VCaP (cell line): ENCODE results near the gene TLE3.
A peak's percentile ranks its signal among the peaks of the same experiment; 100 is the strongest.

Experiments
- H3K27ac ChIP-seq: fragments of 450-650 bp; 2 replicates; pipeline ENCODE4 v1.5.1; 2017
- TF ChIP-seq, protein P1 (sequence below): fragments of 450-650 bp; conservative IDR thresholded peaks from 2 replicates; pipeline ENCODE4 v1.5.1; 2017; ENCODE audit warnings: mild to moderate bottlenecking, moderate library complexity

TLE3 gene

DNA sequence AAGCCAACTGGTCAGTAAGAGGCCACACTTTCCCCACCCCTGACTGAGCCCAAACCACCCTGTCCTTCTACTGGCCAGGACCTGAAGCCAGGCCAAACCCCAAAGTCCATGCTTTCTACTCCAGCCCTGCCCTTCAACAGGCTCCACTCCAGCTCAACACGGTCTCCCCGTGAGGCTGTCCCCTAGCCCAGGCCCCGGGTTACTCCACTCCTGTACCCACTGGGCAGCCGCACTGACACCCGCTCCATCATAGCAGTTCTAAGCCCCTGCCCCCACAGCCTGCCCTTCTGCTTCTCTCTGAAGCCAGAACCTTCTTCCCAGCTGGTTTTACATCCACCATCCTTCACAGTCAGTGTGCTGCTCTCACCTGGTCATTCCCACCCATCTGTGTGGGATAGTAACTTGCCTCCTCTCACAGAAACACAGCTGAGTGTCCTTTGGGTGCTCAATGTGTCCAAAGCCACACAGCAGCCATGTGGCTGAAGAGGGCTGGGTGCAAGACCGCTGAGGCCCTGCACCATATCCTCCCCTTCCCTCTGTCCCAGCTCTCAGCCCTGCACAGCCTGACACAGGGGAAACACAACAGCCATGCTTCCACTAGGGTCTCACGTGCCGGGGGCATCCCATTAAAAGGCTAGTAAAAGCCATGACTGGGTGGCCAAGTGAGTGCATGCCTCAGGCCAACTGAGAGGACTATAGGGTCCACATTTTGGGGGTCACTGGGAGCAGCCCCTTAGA, 38.1 kb downstream of the TLE3 start:
- TF ChIP-seq, protein P1, sequence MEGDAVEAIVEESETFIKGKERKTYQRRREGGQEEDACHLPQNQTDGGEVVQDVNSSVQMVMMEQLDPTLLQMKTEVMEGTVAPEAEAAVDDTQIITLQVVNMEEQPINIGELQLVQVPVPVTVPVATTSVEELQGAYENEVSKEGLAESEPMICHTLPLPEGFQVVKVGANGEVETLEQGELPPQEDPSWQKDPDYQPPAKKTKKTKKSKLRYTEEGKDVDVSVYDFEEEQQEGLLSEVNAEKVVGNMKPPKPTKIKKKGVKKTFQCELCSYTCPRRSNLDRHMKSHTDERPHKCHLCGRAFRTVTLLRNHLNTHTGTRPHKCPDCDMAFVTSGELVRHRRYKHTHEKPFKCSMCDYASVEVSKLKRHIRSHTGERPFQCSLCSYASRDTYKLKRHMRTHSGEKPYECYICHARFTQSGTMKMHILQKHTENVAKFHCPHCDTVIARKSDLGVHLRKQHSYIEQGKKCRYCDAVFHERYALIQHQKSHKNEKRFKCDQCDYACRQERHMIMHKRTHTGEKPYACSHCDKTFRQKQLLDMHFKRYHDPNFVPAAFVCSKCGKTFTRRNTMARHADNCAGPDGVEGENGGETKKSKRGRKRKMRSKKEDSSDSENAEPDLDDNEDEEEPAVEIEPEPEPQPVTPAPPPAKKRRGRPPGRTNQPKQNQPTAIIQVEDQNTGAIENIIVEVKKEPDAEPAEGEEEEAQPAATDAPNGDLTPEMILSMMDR = no peak

DNA sequence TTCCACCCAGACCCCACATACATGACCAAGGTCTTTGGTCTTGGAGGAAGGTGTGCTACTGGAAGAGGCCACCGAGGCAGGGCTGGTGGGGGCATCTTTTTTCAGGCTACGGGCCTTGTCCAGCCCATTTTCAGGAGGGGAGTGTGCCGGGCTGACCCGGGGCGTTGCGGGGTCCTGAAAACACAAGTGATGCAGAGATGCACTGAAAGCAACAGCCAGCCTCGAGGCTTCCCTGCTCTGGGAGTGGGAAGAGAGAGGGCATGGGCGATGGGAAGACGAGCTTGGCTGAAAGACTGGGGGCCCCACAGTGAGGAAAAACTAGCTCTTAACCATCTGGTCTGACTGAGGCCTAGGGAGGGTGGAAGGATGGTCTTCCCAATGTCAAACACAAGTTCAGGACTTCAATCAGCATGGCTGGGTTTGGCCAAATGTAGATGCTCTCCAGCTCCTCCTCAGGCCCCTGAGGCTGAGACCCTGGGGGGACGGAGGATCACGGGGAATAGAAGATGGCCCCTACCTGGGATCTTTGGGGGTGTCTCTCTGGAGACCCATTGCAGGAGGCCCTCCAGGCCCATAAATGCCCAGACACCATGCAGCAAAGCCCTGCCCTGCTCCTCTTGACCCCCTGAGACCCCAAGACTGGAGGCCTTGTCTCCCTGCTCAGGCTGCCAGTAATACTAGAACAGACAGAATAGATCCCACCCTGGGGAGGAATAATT, 38.9 kb downstream of the TLE3 start:
- H3K27ac ChIP-seq = no peak overlapping the region
- TF ChIP-seq, protein P1 = no peak

More for the DNA sequence above, 38.1 kb downstream of the TLE3 start:
- H3K27ac ChIP-seq = no peak overlapping the region

DNA sequence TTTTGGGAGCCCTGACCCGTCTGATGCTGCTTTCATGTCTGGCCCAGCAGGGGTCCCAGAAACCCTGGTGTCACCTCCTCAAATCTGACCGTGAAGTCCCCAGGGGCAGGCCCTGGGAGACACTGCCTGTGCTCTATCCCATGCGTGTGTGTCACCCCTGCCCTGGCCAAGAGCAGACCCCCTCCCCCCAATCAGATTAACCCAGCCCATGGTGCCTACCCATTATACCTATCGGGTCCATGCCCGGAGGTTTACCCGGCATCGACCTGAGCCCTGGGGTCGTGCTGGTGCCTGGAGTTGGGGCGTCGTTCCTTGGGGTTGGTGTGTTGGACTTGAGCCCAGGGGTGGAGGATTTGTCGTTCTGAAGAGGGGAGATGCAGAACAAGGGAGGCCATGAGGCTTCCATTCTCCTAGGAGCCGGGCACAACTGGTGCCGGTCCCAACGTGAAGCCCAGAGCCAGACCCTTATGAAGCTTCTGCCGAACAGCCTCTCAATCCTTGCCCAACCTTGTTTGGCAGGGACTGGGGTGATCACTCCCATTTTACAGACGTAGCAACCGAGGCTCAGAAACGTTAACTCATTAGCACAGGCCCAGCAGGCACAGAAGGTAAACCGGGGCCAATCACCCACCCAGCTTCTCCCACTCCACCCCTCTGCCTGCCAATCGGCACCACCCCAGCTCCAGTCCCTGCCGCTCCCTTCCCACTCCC, 39.6 kb downstream of the TLE3 start:
- TF ChIP-seq, protein P1 = no peak
- peak overlapping the region; percentile 10; the same call in 1 of the 2 replicates for H3K27ac ChIP-seq

DNA sequence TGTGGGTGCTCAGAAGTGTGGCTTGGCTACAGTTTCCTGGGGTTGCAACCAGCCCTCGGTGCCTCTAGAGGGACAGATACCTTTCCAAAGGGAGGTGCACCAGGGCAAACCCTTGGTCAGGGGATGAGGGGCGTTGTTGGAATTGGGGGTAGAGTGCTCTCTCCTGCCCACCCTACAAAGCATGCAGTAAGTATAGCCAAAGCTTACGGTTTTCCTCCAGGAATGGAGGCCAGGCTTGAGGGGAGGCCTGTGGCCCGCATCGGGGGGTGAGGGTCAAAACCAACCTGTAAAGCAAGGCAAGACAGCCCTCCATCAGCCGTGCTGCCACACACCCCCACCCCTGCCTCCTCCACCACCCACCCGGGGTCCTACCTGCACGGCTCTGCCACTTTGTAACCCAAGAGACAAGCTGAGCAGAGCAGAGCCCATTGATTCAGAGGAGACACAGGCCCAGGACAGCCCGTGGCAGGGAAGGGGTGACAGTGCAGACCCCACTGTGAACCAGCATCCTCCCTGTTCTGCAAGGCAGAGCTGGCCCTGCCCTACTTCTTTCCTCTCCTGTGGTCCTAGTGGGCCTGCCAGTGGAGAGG, 41.5 kb downstream of the TLE3 start:
- TF ChIP-seq, protein P1 = no peak
- peak overlapping the region; percentile 41 for H3K27ac ChIP-seq

DNA sequence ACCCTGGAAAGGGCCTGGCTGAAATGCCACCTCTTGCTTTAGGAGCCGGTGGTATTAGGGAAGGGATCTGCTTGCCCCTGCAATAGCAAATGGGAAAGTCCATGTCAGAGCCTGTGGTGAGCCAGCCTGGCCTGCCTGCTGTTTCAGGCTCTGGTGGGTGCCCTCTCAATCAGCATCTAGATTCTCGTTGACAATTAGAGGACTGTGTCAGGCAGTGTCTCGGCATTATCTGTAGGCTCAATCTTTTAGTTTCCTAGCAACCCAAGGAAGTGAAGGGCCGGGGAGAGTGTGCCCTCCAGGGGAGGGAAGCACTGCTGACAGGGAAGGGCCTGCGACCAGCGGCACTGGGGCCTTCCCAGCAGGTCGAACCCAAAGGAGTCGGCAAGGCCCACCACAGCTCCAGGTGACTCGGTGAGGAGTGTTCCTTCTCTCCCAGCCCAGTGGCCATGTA, 42.1 kb downstream of the TLE3 start:
- peak overlapping the region; percentile 41 for H3K27ac ChIP-seq

DNA sequence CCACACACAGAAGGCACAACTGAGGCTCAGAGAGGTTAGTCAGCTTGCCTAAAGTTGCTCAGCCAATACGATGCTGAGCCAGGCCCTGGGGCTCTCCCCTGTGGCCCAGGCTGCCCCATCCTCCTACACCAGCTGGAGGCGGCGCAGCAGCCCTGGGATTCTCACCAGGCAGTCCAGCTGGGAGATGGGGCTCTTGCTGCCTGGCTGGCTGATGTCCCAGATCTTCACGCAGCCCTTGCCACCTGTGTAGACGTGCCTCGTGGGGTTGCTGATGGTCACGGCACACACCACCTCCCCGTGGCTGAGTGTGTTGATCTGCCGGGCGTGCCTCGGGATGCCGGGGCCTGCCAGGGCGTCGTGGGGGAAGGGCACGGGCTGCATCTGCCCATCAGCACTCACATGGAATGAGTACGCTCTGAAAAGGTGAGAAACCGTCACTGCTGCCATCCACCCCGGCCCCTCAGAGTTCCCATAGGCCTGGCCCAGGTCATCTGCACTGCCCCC, 42.8 kb downstream of the TLE3 start:
- TF ChIP-seq, protein P1 = no peak
- peak overlapping the region; percentile 41 for H3K27ac ChIP-seq

More for the DNA sequence above, 42.1 kb downstream of the TLE3 start:
- TF ChIP-seq, protein P1 = peak; percentile 32; the same call in 1 of the 2 replicates
